Liver (tissue), 9 donors: ENCODE results near the gene LDLRAD4. TPM values are rescaled to one million over a fixed set of nuclear protein-coding genes. Genes with fewer than 3 reads are reported as not detected.
A peak's percentile ranks its signal among the peaks of the same experiment; 100 is the strongest.

ENCODE experiments used
- DNase-seq: peaks from one replicate; pipeline ENCODE4 v3.0.0-alpha.2; 2017; ENCODE audit warnings: low spot score
- H3K27ac ChIP-seq, 2 donors: one replicate each; pipeline ENCODE4 v1.7.0; 2013; ENCODE audit warnings: inconsistent platforms in 2 of 2, low read length in 2 of 2, control low read depth in 1 of 2, low read depth in 1 of 2, mild to moderate bottlenecking in 1 of 2
- H3K27me3 ChIP-seq, 4 donors: one replicate each; pipeline versions ENCODE4 v1.6.1 to v1.7.0; 2013; ENCODE audit warnings: low read length in 3 of 4, inconsistent platforms in 1 of 4, mild to moderate bottlenecking in 1 of 4, moderate library complexity in 1 of 4; ENCODE audit not compliant: control insufficient read depth in 4 of 4, insufficient read depth in 4 of 4
- H3K36me3 ChIP-seq, 4 donors: one replicate each; pipeline versions ENCODE4 v1.6.1 to v1.7.0; 2013; ENCODE audit warnings: low read length in 3 of 4, mild to moderate bottlenecking in 3 of 4, low read depth in 1 of 4, moderate library complexity in 1 of 4; ENCODE audit not compliant: control insufficient read depth in 4 of 4, insufficient read depth in 3 of 4
- H3K4me1 ChIP-seq, 4 donors: one replicate each; pipeline versions ENCODE4 v1.6.1 to v1.7.0; 2013; ENCODE audit warnings: low read length in 3 of 4, mild to moderate bottlenecking in 3 of 4, moderate library complexity in 1 of 4; ENCODE audit not compliant: control insufficient read depth in 4 of 4, insufficient read depth in 4 of 4
- H3K4me3 ChIP-seq, 3 donors: one replicate each; pipeline versions ENCODE4 v1.6.1 to v1.7.0; 2013; ENCODE audit warnings: low read length in 3 of 3, control low read depth in 1 of 3, low read depth in 1 of 3, mild to moderate bottlenecking in 1 of 3
- H3K9ac ChIP-seq, 2 donors: one replicate each; pipeline ENCODE4 v1.7.0; 2013; ENCODE audit warnings: low read length in 2 of 2, mild to moderate bottlenecking in 2 of 2, moderate library complexity in 2 of 2, control low read depth in 1 of 2, low read depth in 1 of 2
- H3K9me3 ChIP-seq, 4 donors: one replicate each; pipeline versions ENCODE4 v1.6.1 to v1.7.0; 2013; ENCODE audit warnings: low read length in 3 of 4; ENCODE audit not compliant: control insufficient read depth in 4 of 4
- EGR1 ChIP-seq, 2 donors: IDR thresholded peaks; 2 replicates each; pipeline ENCODE4 v1.6.1; 2016 to 2018; ENCODE audit warnings: antibody characterized with exemption in 2 of 2, low read depth in 2 of 2
- FOXA1 ChIP-seq: IDR thresholded peaks from 2 replicates; pipeline ENCODE4 v1.6.1; 2016; ENCODE audit warnings: antibody characterized with exemption
- MAX ChIP-seq: IDR thresholded peaks from 2 replicates; pipeline ENCODE4 v1.6.1; 2016; ENCODE audit warnings: antibody characterized with exemption
- NR2F2 ChIP-seq: IDR thresholded peaks from 2 replicates; pipeline ENCODE4 v1.6.1; 2016; ENCODE audit warnings: antibody characterized with exemption
- REST ChIP-seq: IDR thresholded peaks from 2 replicates; pipeline ENCODE4 v1.6.1; 2016; ENCODE audit warnings: antibody characterized with exemption, mild to moderate bottlenecking
- WGBS: extraction: QIAGEN DNeasy Blood & Tissue Kit; methylation state at CpG from one replicate; pipeline ENCODE4 v1.1.7; 2013; 5-methylcytosine and 5-hydroxymethylcytosine counted together
- polyA plus RNA-seq, 2 donors: library from polyadenylated mRNA; stranded (reverse) in 1 of 2; unstranded in 1 of 2; fragments of 200-250 nt in 1 of 2; fragments of >200 nt in 1 of 2; fragmentation: Nextera tagmentation in 1 of 2; extraction: Ambion mirVana in 1 of 2; gene quantifications; one replicate each; pipeline versions ENCODE4 v1.2.1 to v1.2.3, GENCODE V29; 2013 to 2015
- total RNA-seq, 2 donors: library from RNA; depleted of rRNA; stranded (reverse); fragments of >200 nt; gene quantifications; one replicate each; pipeline ENCODE4 v1.2.3, GENCODE V29; 2014
- TF ChIP-seq, protein P1 (sequence below): IDR thresholded peaks from 2 replicates; pipeline ENCODE4 v1.6.1; 2016; ENCODE audit warnings: antibody characterized with exemption
- donor health status: healthy.
- donor health status: healthy.
- donor health status: healthy.
- donor health status: healthy.
- donor health status: healthy.

LDLRAD4 gene
- total and polyA plus RNA-seq, 4 donors, result 4.8 to 41.7 (median 12.7) TPM

DNA sequence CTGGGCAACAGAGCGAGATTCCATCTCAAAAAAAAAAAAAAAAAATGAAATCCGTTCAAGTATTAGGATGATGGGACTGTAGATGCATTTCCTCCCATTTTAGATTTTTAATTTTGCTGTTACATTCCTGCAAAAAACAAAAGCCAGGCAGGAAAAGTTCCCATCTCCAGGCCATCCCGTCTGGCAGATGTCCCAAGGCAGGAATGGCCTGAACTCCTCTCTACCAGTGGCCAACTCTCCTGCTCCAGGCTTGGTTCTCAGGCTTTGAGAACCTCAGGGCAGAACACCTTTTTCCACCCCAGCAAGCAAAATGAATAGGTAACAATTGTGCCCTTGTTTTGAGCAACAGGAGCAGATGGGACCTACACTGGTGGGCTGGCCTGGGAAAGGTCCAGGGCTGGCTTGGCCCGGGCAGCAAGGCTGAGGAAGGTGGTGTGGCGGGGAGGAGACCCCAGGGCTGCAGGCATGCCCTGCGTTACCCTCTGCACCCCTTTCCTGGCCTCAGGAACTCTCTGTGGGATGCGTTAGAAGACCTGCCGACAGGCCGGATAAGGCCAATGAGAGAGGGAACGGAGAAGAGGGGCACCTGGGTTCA, 421.8 kb downstream of the LDLRAD4 start (continued):
- TF ChIP-seq, protein P1, sequence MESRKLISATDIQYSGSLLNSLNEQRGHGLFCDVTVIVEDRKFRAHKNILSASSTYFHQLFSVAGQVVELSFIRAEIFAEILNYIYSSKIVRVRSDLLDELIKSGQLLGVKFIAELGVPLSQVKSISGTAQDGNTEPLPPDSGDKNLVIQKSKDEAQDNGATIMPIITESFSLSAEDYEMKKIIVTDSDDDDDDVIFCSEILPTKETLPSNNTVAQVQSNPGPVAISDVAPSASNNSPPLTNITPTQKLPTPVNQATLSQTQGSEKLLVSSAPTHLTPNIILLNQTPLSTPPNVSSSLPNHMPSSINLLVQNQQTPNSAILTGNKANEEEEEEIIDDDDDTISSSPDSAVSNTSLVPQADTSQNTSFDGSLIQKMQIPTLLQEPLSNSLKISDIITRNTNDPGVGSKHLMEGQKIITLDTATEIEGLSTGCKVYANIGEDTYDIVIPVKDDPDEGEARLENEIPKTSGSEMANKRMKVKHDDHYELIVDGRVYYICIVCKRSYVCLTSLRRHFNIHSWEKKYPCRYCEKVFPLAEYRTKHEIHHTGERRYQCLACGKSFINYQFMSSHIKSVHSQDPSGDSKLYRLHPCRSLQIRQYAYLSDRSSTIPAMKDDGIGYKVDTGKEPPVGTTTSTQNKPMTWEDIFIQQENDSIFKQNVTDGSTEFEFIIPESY, result no peak

DNA sequence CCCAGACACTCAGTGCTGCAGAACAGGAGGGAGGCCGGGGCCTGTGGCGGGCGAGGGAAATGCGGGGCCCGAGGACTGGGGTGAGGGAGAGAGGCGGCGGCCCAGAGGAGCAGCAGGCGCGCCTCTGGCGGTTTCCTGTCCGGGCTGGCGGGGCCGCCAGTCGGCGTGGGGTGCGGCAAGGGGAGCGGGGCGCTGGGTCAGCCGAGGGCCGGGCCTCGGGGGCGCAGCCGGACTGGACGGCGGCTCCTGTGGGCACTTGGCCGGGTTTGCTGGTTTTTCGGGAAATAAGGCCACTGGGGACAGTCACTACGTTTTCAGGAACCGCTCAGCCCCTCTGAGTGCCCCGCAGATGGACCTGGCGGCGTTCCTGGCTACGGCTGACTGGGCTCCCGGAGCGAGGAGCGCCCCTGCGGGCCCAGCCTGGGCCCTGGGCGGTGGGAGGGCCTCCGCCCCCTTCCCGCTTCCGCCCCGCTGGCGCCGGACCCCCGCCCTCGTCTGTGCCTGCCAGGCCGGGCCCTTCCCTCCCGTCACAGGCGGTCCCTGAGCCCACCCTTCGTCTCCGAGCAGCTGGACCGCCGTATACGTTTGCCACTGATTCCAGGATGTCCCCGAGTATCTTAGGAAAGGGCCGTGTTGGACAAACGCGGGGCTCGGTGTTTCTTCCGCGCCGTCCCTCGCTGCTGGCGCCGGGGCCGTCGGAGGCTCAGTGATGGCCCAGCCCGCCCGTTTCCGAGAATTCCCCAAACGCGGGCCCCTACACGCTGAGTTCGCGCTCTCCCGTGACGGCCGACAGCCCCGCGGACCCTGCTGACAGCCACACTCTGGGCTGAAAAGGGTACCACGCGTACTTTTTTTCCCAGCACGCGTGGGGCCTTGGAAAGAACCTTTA, 423.2 kb downstream of the LDLRAD4 start:
- no peak overlapping the region for H3K9ac ChIP-seq

More for the DNA sequence above, 423.2 kb downstream of the LDLRAD4 start:
- no peaks in the 10 kb centered on the region for H3K4me1 ChIP-seq
- TF ChIP-seq NR2F2 (no peak), FOXA1 (no peak), EGR1 (IDR thresholded peaks at IDR 0.05; ENCODE audit: low read depth in 2 of 2) (no peak), REST (no peak), MAX (no peak)
- TF ChIP-seq, protein P1, result no peak
- peaks cover 0 to 14% (median 9%) of the 10 kb centered on the region in 4 donors for H3K36me3 ChIP-seq
- H3K27me3 ChIP-seq, result no peaks in the 10 kb centered on the region
- peak overlapping the region in 1 of 2 donors; percentile 22 for H3K27ac ChIP-seq
- 68% methylated on average over 84 of the region's 84 CpGs for WGBS
- no peak for DNase-seq
- H3K4me3 ChIP-seq, result no peak overlapping the region
- no peaks in the 10 kb centered on the region for H3K9me3 ChIP-seq
